ENCODE measurements around the gene FAM50A. TPM values are rescaled to one million over a fixed set of nuclear protein-coding genes. Genes with fewer than 3 reads are reported as not detected.

FAM50A gene
- total RNA-seq, 2 donors from 2014 or later = 52.8 to 63.4 TPM

DNA sequence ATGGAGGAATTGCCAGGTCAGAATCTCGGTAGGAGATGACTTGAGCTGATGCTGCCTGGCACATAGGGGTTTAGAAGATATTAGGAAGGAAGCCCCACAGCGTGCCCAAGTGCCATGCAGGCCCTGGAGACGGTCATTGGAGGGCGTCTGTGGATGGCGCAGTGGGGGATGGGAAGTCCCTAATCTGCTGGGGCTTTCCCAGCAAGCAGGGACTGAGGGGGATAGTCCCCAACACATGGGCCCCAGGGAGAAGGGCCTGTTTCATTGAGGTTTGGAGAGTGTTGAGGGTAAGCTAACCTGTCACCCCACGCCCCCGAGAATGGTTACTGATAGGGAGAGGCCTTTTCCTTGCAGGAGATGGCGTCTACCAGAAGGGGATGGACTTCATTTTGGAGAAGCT lies 24.8 kb upstream of the FAM50A start:
- no peaks in the 10 kb centered on the region for H3K9me3 ChIP-seq
- TF ChIP-seq, protein P1, sequence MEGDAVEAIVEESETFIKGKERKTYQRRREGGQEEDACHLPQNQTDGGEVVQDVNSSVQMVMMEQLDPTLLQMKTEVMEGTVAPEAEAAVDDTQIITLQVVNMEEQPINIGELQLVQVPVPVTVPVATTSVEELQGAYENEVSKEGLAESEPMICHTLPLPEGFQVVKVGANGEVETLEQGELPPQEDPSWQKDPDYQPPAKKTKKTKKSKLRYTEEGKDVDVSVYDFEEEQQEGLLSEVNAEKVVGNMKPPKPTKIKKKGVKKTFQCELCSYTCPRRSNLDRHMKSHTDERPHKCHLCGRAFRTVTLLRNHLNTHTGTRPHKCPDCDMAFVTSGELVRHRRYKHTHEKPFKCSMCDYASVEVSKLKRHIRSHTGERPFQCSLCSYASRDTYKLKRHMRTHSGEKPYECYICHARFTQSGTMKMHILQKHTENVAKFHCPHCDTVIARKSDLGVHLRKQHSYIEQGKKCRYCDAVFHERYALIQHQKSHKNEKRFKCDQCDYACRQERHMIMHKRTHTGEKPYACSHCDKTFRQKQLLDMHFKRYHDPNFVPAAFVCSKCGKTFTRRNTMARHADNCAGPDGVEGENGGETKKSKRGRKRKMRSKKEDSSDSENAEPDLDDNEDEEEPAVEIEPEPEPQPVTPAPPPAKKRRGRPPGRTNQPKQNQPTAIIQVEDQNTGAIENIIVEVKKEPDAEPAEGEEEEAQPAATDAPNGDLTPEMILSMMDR (IDR thresholded peaks at IDR 0.05) = no peak
- no peaks in the 10 kb centered on the region for H3K27me3 ChIP-seq (replicated peaks; ENCODE audit: insufficient read depth)
- H3K4me3 ChIP-seq = no peak overlapping the region
- no peaks in the 10 kb centered on the region for H3K36me3 ChIP-seq
- no peak overlapping the region for H3K27ac ChIP-seq
- no peaks in the 10 kb centered on the region for H3K4me1 ChIP-seq (ENCODE audit: control insufficient read depth in 1 of 2, low read depth in 2 of 2)
- ATAC-seq (ENCODE audit: insufficient number of reproducible peaks, low FRiP score, low read depth) (no peak), DNase-seq (ENCODE audit: low spot score) (no peak)

GRCh38 chrX:154419688-154420401 lies 24.1 kb upstream of the FAM50A start:
- no peak overlapping the region for H3K27ac ChIP-seq
- H3K36me3 ChIP-seq = no peaks in the 10 kb centered on the region
- TF ChIP-seq, protein P1 (IDR thresholded peaks at IDR 0.05) = no peak
- H3K27me3 ChIP-seq (replicated peaks; ENCODE audit: insufficient read depth) = no peaks in the 10 kb centered on the region
- DNase-seq (ENCODE audit: low spot score) (no peak), ATAC-seq (ENCODE audit: insufficient number of reproducible peaks, low FRiP score, low read depth) (no peak)
- H3K4me1 ChIP-seq (ENCODE audit: control insufficient read depth in 1 of 2, low read depth in 2 of 2) = no peaks in the 10 kb centered on the region
- H3K9me3 ChIP-seq = no peaks in the 10 kb centered on the region
- no peak overlapping the region for H3K4me3 ChIP-seq

- Histone ChIP-seq H3K27ac (no peak overlapping the region), H3K27me3 (replicated peaks; ENCODE audit: insufficient read depth) (no peaks in the 10 kb centered on the region), H3K36me3 (no peaks in the 10 kb centered on the region), H3K4me3 (no peak overlapping the region), H3K9me3 (no peaks in the 10 kb centered on the region), H3K4me1 (ENCODE audit: control insufficient read depth in 1 of 2, low read depth in 2 of 2) (no peaks in the 10 kb centered on the region)
- ATAC-seq (ENCODE audit: insufficient number of reproducible peaks, low FRiP score, low read depth) (no peak), DNase-seq (ENCODE audit: low spot score) (no peak)
- TF ChIP-seq, protein P1 (IDR thresholded peaks at IDR 0.05) = no peak
Measured at GRCh38 chrX:154420402-154420756, 23.6 kb upstream of the FAM50A start.

GRCh38 chrX:154426916-154427770 lies 16.8 kb upstream of the FAM50A start:
- DNase-seq (ENCODE audit: low spot score) (no peak), ATAC-seq (ENCODE audit: insufficient number of reproducible peaks, low FRiP score, low read depth) (no peak)
- no peaks in the 10 kb centered on the region for H3K27me3 ChIP-seq (replicated peaks; ENCODE audit: insufficient read depth)
- H3K9me3 ChIP-seq = no peaks in the 10 kb centered on the region
- H3K36me3 ChIP-seq = no peaks in the 10 kb centered on the region
- H3K4me3 ChIP-seq = peak overlapping the region; percentile 85
- TF ChIP-seq, protein P1 (IDR thresholded peaks at IDR 0.05) = no peak
- H3K27ac ChIP-seq = peak overlapping the region in 1 of 2 donors; percentile 44
- peaks cover 5 to 27% of the 10 kb centered on the region in 2 donors for H3K4me1 ChIP-seq (ENCODE audit: control insufficient read depth in 1 of 2, low read depth in 2 of 2)

Measured in thoracic aorta (tissue), 2 donors.